GM18502 (cell line): Measurements from ENCODE around the gene TMEM222.
"Not testable (repeated sequence)": the region's sequence is repeated elsewhere in the genome, so short reads cannot be mapped to it uniquely, and the experiment has no call there.

Experiments
- ATAC-seq: cut with Tn5 transposase; IDR thresholded peaks from one replicate; pipeline ENCODE4 v1.9.1; 2021; ENCODE audit warnings: mild to moderate bottlenecking; ENCODE audit not compliant: unreplicated experiment, poor library complexity

The TMEM222 gene

GRCh38 chr1:27321813-27322568 lies at the start of gene TMEM222:
Gene TMEM222, plus strand, starts transcription at chr1:27322163. Its CDS starts 35 bp downstream, at chr1:27322198.
- peak; percentile 93 for ATAC-seq

GRCh38 chr1:27274204-27274603 lies 47.8 kb upstream of the TMEM222 start:
- ATAC-seq: no peak

GRCh38 chr1:27275696-27276095 lies 46.3 kb upstream of the TMEM222 start:
- no peak for ATAC-seq

GRCh38 chr1:27284425-27285273 lies 37.3 kb upstream of the TMEM222 start:
- no peak for ATAC-seq

GRCh38 chr1:27285274-27285660 lies 36.7 kb upstream of the TMEM222 start:
- no peak for ATAC-seq

GRCh38 chr1:27285821-27286220 lies 36.1 kb upstream of the TMEM222 start:
- not testable (repeated sequence) for ATAC-seq

GRCh38 chr1:27289125-27289524 lies 32.8 kb upstream of the TMEM222 start:
- ATAC-seq: not testable (repeated sequence)

GRCh38 chr1:27290581-27290980 lies 31.4 kb upstream of the TMEM222 start:
- no peak for ATAC-seq

- ATAC-seq: no peak
Measured at GRCh38 chr1:27292106-27292505, 29.9 kb upstream of the TMEM222 start.

- ATAC-seq: no peak
Measured at GRCh38 chr1:27293915-27294314, 28.0 kb upstream of the TMEM222 start.

- no peak for ATAC-seq
Measured at GRCh38 chr1:27296773-27297291, 25.1 kb upstream of the TMEM222 start.

- no peak for ATAC-seq
Measured at GRCh38 chr1:27297903-27298302, 24.1 kb upstream of the TMEM222 start.

GRCh38 chr1:27298632-27299384 lies 23.2 kb upstream of the TMEM222 start:
- ATAC-seq: no peak

- ATAC-seq: no peak
Measured at GRCh38 chr1:27299385-27300271, 22.3 kb upstream of the TMEM222 start.

- ATAC-seq: no peak
Measured at GRCh38 chr1:27300341-27301051, 21.5 kb upstream of the TMEM222 start.

- no peak for ATAC-seq
Measured at GRCh38 chr1:27301052-27301422, 20.9 kb upstream of the TMEM222 start.

GRCh38 chr1:27301582-27302199 lies 20.3 kb upstream of the TMEM222 start:
- ATAC-seq: no peak

GRCh38 chr1:27302612-27303011 lies 19.4 kb upstream of the TMEM222 start:
- no peak for ATAC-seq

GRCh38 chr1:27303509-27303908 lies 18.5 kb upstream of the TMEM222 start:
- no peak for ATAC-seq
